GM12874 (cell line): ENCODE measurements around the gene ORAI2.

ENCODE experiments used
- CTCF ChIP-seq: IDR thresholded peaks from 2 replicates; pipeline ENCODE4 v1.5.1; 2011; ENCODE audit warnings: low read depth, mild to moderate bottlenecking, control low read depth, low read length, moderate library complexity; ENCODE audit not compliant: insufficient read depth

Gene ORAI2

GRCh38 chr7:102450242-102450641, 16.9 kb downstream of the ORAI2 start:
- peak; percentile 67 for TF ChIP-seq CTCF

- no peak for TF ChIP-seq CTCF
Observed at GRCh38 chr7:102451371-102452054, 18.1 kb downstream of the ORAI2 start.

- TF ChIP-seq CTCF: no peak
Observed at GRCh38 chr7:102452451-102452850, 19.1 kb downstream of the ORAI2 start.

- no peak for TF ChIP-seq CTCF
Observed at GRCh38 chr7:102453319-102453718, 19.9 kb downstream of the ORAI2 start.

GRCh38 chr7:102454468-102454867, 21.1 kb downstream of the ORAI2 start:
- TF ChIP-seq CTCF: no peak

- TF ChIP-seq CTCF: no peak
Observed at GRCh38 chr7:102455596-102455995, 22.2 kb downstream of the ORAI2 start.

- no peak for TF ChIP-seq CTCF
Observed at GRCh38 chr7:102456327-102456726, 23.0 kb downstream of the ORAI2 start.
